NCI-H526 treated with DMSO at 0.1 percent for 48 hours (cell line): ENCODE results near the gene MED17.
"Not testable (repeated sequence)": the region's sequence is repeated elsewhere in the genome, so short reads cannot be mapped to it uniquely, and the experiment has no call there.

ENCODE experiments used
- DNase-seq: peaks from one replicate; lab custom pipeline; 2025; lab: John Stamatoyannopoulos, UW

MED17 gene

GRCh38 chr11:93784145-93784934 is at the start of gene MED17:
MED17 (plus strand) TSS chr11:93784282; CDS start chr11:93784514, 232 bp downstream.
- peak; percentile 98 for DNase-seq

GRCh38 chr11:93734427-93735222 is 49.5 kb upstream of the MED17 start:
- DNase-seq, result no peak

GRCh38 chr11:93735627-93736026 is 48.5 kb upstream of the MED17 start:
- DNase-seq, result no peak

- no peak for DNase-seq
Measured at GRCh38 chr11:93736129-93736528, 48.0 kb upstream of the MED17 start.

- no peak for DNase-seq
Measured at GRCh38 chr11:93737904-93738612, 46.0 kb upstream of the MED17 start.

- DNase-seq, result no peak
Measured at GRCh38 chr11:93738647-93739081, 45.4 kb upstream of the MED17 start.

- DNase-seq, result peak; percentile 61
Measured at GRCh38 chr11:93740031-93740729, 43.9 kb upstream of the MED17 start.

GRCh38 chr11:93740730-93741093 is 43.4 kb upstream of the MED17 start:
- peak; percentile 87 for DNase-seq

- DNase-seq, result peak; percentile 99
Measured at GRCh38 chr11:93741094-93741881, 42.8 kb upstream of the MED17 start, which contains the start of the genes C11orf54 and TAF1D. C11orf54 (plus strand) TSS chr11:93741672; CDS start chr11:93747394, 5,722 bp downstream. TAF1D (minus strand) TSS chr11:93741495; CDS start chr11:93739304, 2,191 bp downstream.

- DNase-seq, result peak; percentile 89
Measured at GRCh38 chr11:93741882-93742226, 42.2 kb upstream of the MED17 start.

GRCh38 chr11:93743291-93743690 is 40.8 kb upstream of the MED17 start:
- no peak for DNase-seq

- DNase-seq, result no peak
Measured at GRCh38 chr11:93744669-93745004, 39.4 kb upstream of the MED17 start.

- not testable (repeated sequence) for DNase-seq
Measured at GRCh38 chr11:93745005-93745755, 38.9 kb upstream of the MED17 start.

GRCh38 chr11:93746101-93746500 is 38.0 kb upstream of the MED17 start:
- no peak for DNase-seq

GRCh38 chr11:93747122-93747521 is 37.0 kb upstream of the MED17 start:
- DNase-seq, result no peak

GRCh38 chr11:93751001-93751400 is 33.1 kb upstream of the MED17 start:
- DNase-seq, result no peak

GRCh38 chr11:93753241-93753640 is 30.8 kb upstream of the MED17 start:
- DNase-seq, result no peak

- no peak for DNase-seq
Measured at GRCh38 chr11:93756748-93757147, 27.3 kb upstream of the MED17 start.

- DNase-seq, result no peak
Measured at GRCh38 chr11:93757301-93757700, 26.8 kb upstream of the MED17 start.
